ENCODE measurements around the gene CLEC2L. TPM values are rescaled to one million over a fixed set of nuclear protein-coding genes. Genes with fewer than 3 reads are reported as not detected.
A peak's percentile ranks its signal among the peaks of the same experiment; 100 is the strongest.

The CLEC2L gene
- total RNA-seq, 1 donor from 2014 or later: 0.38 TPM

DNA sequence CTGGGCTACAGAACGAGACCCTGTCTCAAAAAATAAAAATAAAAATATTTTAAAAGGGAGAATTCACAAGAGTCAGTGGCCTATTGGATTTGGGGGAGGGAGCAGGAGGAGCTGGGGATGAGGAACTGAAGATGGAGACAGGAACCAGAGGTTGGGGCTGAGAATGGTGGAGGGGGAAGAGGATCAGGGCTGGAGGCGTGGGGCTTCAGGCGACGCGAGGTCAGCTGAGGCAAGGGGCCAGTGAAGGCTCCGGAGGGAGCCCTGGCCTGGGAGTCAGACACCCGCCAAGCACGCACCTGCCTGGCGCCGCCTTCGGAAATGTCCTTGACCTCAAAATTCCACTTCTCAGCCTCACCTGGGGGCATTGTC is 671 bp upstream of the CLEC2L start:
- peaks cover 58% of the 10 kb centered on the region for H3K27me3 Mint-ChIP-seq (ENCODE audit: low read depth)
- no peak overlapping the region for H3K27ac Mint-ChIP-seq
- no peaks in the 10 kb centered on the region for H3K9me3 Mint-ChIP-seq
- DNase-seq (ENCODE audit: low spot score in 2 of 2, unreplicated experiment in 2 of 2): no peak
- H3K4me1 Mint-ChIP-seq: peaks cover 2% of the 10 kb centered on the region
- TF ChIP-seq, protein P1, sequence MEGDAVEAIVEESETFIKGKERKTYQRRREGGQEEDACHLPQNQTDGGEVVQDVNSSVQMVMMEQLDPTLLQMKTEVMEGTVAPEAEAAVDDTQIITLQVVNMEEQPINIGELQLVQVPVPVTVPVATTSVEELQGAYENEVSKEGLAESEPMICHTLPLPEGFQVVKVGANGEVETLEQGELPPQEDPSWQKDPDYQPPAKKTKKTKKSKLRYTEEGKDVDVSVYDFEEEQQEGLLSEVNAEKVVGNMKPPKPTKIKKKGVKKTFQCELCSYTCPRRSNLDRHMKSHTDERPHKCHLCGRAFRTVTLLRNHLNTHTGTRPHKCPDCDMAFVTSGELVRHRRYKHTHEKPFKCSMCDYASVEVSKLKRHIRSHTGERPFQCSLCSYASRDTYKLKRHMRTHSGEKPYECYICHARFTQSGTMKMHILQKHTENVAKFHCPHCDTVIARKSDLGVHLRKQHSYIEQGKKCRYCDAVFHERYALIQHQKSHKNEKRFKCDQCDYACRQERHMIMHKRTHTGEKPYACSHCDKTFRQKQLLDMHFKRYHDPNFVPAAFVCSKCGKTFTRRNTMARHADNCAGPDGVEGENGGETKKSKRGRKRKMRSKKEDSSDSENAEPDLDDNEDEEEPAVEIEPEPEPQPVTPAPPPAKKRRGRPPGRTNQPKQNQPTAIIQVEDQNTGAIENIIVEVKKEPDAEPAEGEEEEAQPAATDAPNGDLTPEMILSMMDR (IDR thresholded peaks at IDR 0.05; ENCODE audit: unreplicated experiment): no peak
- H3K4me3 Mint-ChIP-seq: peak overlapping the region; percentile 60
- peaks cover 1% of the 10 kb centered on the region for H3K36me3 Mint-ChIP-seq

DNA sequence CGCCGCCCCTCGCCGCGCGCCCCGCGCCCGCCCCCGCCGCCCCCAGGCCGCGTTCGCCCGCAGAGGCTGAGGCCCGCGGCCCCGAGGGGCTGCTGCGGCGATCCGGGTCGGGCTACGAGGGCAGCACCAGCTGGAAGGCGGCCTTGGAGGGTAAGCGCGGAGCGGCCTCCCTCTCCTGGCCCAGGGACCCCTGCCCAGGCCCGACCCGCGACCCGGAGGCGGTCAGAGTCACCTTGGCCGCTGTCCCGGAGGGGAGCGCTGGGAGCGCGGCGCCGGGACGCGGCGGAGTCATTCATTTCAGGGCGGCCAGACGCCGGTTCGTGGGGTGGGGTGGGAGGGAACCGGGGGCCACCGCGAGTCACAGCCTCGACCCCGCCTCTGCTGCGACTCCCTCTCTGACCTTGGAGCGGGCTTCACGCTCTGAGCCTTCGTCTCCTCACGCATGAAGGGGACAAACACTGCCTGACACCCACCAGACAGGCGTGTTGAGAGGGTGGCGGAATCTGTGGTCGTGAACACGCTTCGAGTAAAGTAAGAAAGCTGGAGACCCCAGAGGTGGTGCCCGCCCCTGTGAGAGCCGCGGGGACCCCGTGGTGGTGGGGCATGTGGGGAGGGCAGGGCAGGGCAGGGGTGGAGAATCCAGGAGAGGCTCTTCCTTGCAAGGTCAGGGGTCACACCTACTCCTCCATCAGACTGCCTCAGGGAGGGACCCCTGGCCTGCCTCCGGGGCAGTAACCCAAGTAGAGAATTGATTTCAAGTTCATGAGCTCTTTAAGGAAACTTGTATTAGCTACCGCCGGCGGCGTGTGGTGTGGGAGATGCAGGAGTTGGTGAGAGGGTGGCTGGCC is 707 bp downstream of the CLEC2L start:
- peaks cover 71% of the 10 kb centered on the region for H3K27me3 Mint-ChIP-seq (ENCODE audit: low read depth)
- H3K4me3 Mint-ChIP-seq: peak overlapping the region; percentile 52
- peaks cover 1% of the 10 kb centered on the region for H3K36me3 Mint-ChIP-seq
- no peak for DNase-seq (ENCODE audit: low spot score in 2 of 2, unreplicated experiment in 2 of 2)
- peaks cover 4% of the 10 kb centered on the region for H3K9me3 Mint-ChIP-seq
- peaks cover 2% of the 10 kb centered on the region for H3K4me1 Mint-ChIP-seq
- H3K27ac Mint-ChIP-seq: no peak overlapping the region
- TF ChIP-seq, protein P1 (IDR thresholded peaks at IDR 0.05; ENCODE audit: unreplicated experiment): no peak

DNA sequence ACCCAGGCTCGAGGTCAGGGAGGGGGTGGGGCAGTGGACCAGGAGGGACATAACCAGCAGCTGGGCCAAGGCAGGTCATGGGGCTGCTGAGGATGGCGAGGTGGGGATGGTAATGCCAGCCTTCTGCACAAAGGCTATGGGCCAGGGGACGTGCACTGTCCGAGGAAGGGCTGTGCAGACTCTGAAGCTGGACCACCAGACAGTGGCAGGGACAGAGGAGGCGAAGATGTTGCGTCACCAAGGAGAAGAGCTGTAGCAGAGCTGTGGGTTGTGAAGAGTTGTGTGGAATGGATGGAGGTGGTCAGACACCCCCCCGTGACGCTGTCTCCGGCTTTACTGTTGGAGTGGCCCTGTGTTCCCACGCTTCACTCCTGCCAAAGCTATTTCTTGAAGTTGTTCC is 1.8 kb downstream of the CLEC2L start:
- Mint-ChIP-seq H3K27me3 (ENCODE audit: low read depth) (peaks cover 76% of the 10 kb centered on the region), H3K4me3 (peak overlapping the region; percentile 52), H3K27ac (no peak overlapping the region), H3K4me1 (peaks cover 2% of the 10 kb centered on the region), H3K36me3 (peaks cover 1% of the 10 kb centered on the region), H3K9me3 (peaks cover 4% of the 10 kb centered on the region)
- TF ChIP-seq, protein P1 (IDR thresholded peaks at IDR 0.05; ENCODE audit: unreplicated experiment): no peak
- no peak for DNase-seq (ENCODE audit: low spot score in 2 of 2, unreplicated experiment in 2 of 2)

DNA sequence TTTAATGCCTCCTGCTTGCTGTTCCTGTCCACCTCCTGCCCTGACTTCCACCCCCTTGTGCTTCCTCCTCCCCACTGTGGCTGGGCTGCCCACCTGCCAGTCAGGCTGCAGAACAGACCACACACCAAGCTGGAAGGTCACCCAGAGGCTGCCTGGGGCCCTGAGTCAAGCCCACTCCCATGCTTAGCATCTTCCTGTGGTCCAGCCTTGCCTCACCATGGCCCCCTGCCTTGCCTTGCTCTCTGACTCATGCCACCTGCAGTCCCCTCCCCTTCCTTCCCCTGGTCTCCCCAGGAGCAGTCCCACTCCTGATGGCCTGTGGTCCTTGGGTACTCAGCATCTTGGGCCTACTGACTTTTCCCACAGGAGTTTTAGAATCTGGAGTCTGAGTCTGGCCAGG is 2.3 kb downstream of the CLEC2L start:
- peaks cover 76% of the 10 kb centered on the region for H3K27me3 Mint-ChIP-seq (ENCODE audit: low read depth)
- H3K27ac Mint-ChIP-seq: no peak overlapping the region
- peaks cover 4% of the 10 kb centered on the region for H3K9me3 Mint-ChIP-seq

DNA sequence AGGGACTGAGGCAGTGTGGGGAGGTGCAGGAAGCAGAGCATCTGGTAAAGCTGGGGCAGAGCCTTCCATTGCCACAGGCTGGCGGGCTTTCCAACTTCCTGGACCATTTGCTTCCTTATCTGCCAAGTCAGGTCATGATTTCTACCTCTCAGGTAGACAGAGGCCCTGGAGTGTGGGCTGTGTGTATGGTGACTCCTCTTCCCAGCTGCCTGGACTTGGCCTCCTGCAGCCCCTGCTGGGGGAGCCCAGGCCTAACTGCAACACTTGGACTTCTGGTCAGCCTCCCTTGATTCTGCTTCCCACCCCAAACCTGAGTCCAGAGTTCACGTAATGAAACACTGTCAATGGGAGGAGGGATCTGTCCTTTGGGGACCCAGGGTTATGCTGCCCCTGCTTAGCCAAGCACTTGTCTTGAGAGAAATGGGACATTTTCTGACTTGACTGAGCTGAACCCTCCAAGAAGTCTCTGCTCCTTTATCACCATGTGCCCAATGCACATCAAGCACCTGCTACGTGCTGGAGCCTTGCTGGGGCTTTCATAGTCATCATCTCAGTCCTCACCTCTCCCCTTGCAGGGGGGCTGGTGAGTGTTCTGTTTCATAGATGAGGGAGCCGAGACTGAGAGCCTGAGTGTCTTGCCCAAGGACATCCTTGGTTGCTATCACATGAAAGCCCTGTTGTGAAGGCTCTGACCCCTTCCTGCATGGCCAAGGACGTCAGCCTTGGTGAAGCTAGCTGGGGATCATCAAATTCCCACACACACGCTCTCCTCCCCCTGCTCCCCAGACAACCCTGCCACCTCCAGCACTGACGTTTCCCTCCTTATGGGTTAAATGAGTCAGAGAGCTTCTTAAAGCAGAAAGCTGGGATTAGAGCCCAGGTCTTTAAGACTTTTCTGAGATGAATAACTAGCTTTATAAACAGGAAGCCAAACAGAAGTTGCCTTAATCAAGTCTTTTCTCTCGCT is 3.4 kb downstream of the CLEC2L start:
- H3K4me1 Mint-ChIP-seq: peaks cover 2% of the 10 kb centered on the region
- H3K9me3 Mint-ChIP-seq: peaks cover 8% of the 10 kb centered on the region
- no peaks in the 10 kb centered on the region for H3K36me3 Mint-ChIP-seq
- no peak for DNase-seq (ENCODE audit: low spot score in 2 of 2, unreplicated experiment in 2 of 2)
- H3K4me3 Mint-ChIP-seq: no peak overlapping the region
- peaks cover 72% of the 10 kb centered on the region for H3K27me3 Mint-ChIP-seq (ENCODE audit: low read depth)
- H3K27ac Mint-ChIP-seq: no peak overlapping the region
- TF ChIP-seq, protein P1 (IDR thresholded peaks at IDR 0.05; ENCODE audit: unreplicated experiment): no peak

More for the DNA sequence above, 2.3 kb downstream of the CLEC2L start:
- Mint-ChIP-seq H3K4me1 (peaks cover 2% of the 10 kb centered on the region), H3K4me3 (no peak overlapping the region), H3K36me3 (peaks cover 1% of the 10 kb centered on the region)
- TF ChIP-seq, protein P1 (IDR thresholded peaks at IDR 0.05; ENCODE audit: unreplicated experiment): no peak
- DNase-seq (ENCODE audit: low spot score in 2 of 2, unreplicated experiment in 2 of 2): no peak

All from mesothelial cell of epicardium (in vitro differentiated cells).